ENCODE data around the gene B3GAT1. TPM values are rescaled to one million over a fixed set of nuclear protein-coding genes. Genes with fewer than 3 reads are reported as not detected.

Gene B3GAT1
- total RNA-seq, 1 experiment from 2014 or later, result not detected

DNA sequence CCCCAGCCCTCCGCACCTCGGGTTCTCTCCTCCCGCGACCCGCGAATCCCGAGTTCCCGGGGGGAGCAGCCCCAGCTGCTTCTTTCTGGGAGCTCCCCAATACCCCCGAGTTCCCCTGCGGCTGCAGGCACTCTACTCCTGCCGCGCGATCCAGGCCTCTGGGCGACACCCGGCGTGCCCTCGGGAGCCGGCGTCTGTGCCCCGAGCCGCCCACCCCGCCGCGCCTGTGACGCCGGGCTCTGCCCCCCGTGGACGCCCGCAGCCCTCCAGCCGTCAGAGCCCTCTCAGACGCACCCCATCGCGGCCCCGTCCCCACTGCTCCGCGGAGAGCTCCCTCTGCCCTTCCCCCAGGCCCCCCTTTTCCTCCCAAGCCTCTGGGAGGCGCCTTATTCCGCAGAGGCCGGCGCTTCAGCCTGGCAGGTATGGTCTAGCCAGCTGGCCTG lies 79.8 kb downstream of the B3GAT1 start:
- H3K4me1 ChIP-seq (ENCODE audit: control insufficient read depth in 1 of 2, insufficient read depth in 2 of 2, low read length in 2 of 2), result peaks cover 17 to 38% of the 10 kb centered on the region in 2 experiments; a peak in 3 of 4 replicates
- H3K27me3 ChIP-seq (ENCODE audit: insufficient read depth, low read length), result no peaks in the 10 kb centered on the region
- BruUV-seq (replicated peaks), result no TSS peak
- peak overlapping the region; percentile 72 for H3K9ac ChIP-seq (ENCODE audit: low read length)
- H3K9me2 ChIP-seq (ENCODE audit: insufficient read depth), result no peaks in the 10 kb centered on the region
- ATAC-seq (peak; percentile 64), DNase-seq (ENCODE audit: low read depth, low spot score) (no peak)
- H3K4me2 ChIP-seq (ENCODE audit: low read length), result peak overlapping the region; percentile 93
- H3K27ac ChIP-seq (ENCODE audit: low read depth, low read length), result peak overlapping the region; percentile 14; the same call in 1 of the 2 replicates
- H4K20me1 ChIP-seq (ENCODE audit: insufficient read depth), result no peaks in the 10 kb centered on the region
- H3K79me2 ChIP-seq (ENCODE audit: insufficient read depth, low read length), result 0 out of 2 replicates have a peak, but pooled peaks cover 4% of the 10 kb centered on the region
- TF ChIP-seq ZFX (IDR thresholded peaks at IDR 0.05), result peak; percentile 36; the same call in 1 of the 2 replicates
- TF ChIP-seq FOSL1 (IDR thresholded peaks at IDR 0.05; ENCODE audit: low read depth), result no peak
- TF ChIP-seq EGR1 (IDR thresholded peaks at IDR 0.05; ENCODE audit: low read depth), result no peak
- TF ChIP-seq, protein P1, sequence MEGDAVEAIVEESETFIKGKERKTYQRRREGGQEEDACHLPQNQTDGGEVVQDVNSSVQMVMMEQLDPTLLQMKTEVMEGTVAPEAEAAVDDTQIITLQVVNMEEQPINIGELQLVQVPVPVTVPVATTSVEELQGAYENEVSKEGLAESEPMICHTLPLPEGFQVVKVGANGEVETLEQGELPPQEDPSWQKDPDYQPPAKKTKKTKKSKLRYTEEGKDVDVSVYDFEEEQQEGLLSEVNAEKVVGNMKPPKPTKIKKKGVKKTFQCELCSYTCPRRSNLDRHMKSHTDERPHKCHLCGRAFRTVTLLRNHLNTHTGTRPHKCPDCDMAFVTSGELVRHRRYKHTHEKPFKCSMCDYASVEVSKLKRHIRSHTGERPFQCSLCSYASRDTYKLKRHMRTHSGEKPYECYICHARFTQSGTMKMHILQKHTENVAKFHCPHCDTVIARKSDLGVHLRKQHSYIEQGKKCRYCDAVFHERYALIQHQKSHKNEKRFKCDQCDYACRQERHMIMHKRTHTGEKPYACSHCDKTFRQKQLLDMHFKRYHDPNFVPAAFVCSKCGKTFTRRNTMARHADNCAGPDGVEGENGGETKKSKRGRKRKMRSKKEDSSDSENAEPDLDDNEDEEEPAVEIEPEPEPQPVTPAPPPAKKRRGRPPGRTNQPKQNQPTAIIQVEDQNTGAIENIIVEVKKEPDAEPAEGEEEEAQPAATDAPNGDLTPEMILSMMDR (IDR thresholded peaks at IDR 0.05 in 2 of 3, conservative IDR thresholded peaks at IDR 0.05 in 1 of 3; ENCODE audit: borderline replicate concordance in 1 of 3, insufficient read depth in 1 of 3, low read depth in 2 of 3, low read length in 2 of 3), result peak; percentile 14 to 27 (median 26); a peak in 3 of 6 replicates
- TF ChIP-seq RAD21 (IDR thresholded peaks at IDR 0.05; ENCODE audit: low read depth), result peak; percentile 32; the same call in 1 of the 2 replicates
- peak overlapping the region; percentile 67 to 71 for H3K4me3 ChIP-seq (replicated peaks in 1 of 2; ENCODE audit: low read depth in 1 of 2, low read length in 2 of 2)
- RAD21 ChIA-PET (ENCODE audit: low non-redundant PET in 1 of 2, low total read pairs in 2 of 2, uncharacterized antibody in 2 of 2, unreplicated experiment in 2 of 2), result no interaction called here
- H3K36me3 ChIP-seq (ENCODE audit: control insufficient read depth in 1 of 2, insufficient read depth in 2 of 2, low read length in 2 of 2), result no peaks in the 10 kb centered on the region
- H2AFZ ChIP-seq (ENCODE audit: low read depth, low read length, poor library complexity, severe bottlenecking), result no peak overlapping the region
- intact Hi-C loops (cut with micrococcal nuclease), result loop anchor here (2.0 to 10.0 kb wide), 2 partner anchors 107 to 323 kb away; partner anchors contain the start of gene VPS26B
- POLR2A ChIA-PET, result no interaction called here
- H3K9me3 ChIP-seq (ENCODE audit: control insufficient read depth in 1 of 2, insufficient read depth in 1 of 2, low read depth in 1 of 2, low read length in 2 of 2), result no peaks in the 10 kb centered on the region
- CTCF ChIA-PET, result no interaction called here

Data from HCT116 (cell line).